Activated B cell treated with CpG ODN at 0.5 μM for 24 hours (primary cell): ENCODE results near the gene MALT1. TPM values are rescaled to one million over a fixed set of nuclear protein-coding genes. Genes with fewer than 3 reads are reported as not detected.
A peak's percentile ranks its signal among the peaks of the same experiment; 100 is the strongest.

Source experiments
- ATAC-seq: fragments of 200-7000 bp; cut with Tn5 transposase; one replicate; pipeline ENCODE4 v1.10.0; 2021; ENCODE audit warnings: low read depth, mild to moderate bottlenecking, moderate library complexity
- CTCF ChIA-PET: fragments of 350-600 bp; sonication (Branson Sonifier 250); formaldehyde crosslinking; loops from one replicate; lab custom pipeline; 2021; ENCODE audit warnings: antibody characterized with exemption; lab: Charles Lee
- POLR2A ChIA-PET: fragments of 350-600 bp; sonication (Branson Sonifier 250); formaldehyde crosslinking; loops from one replicate; lab custom pipeline; 2021; ENCODE audit warnings: antibody characterized with exemption; lab: Charles Lee
- DNase-seq: peaks from one replicate; pipeline ENCODE4 v3.0.0; 2022
- H3K27ac Mint-ChIP-seq: one replicate; pipeline ENCODE4 v1.8.0; 2020; ENCODE audit warnings: mixed read lengths
- H3K27me3 Mint-ChIP-seq: one replicate; pipeline ENCODE4 v1.8.0; 2021; ENCODE audit warnings: mixed read lengths
- H3K36me3 Mint-ChIP-seq: one replicate; pipeline ENCODE4 v1.8.0; 2021; ENCODE audit warnings: low read depth, mixed read lengths
- H3K4me1 Mint-ChIP-seq: one replicate; pipeline ENCODE4 v1.8.0; 2021; ENCODE audit warnings: mixed read lengths
- H3K4me3 Mint-ChIP-seq: one replicate; pipeline ENCODE4 v1.8.0; 2020; ENCODE audit warnings: mild to moderate bottlenecking, mixed read lengths
- H3K9me3 Mint-ChIP-seq: one replicate; pipeline ENCODE4 v1.8.0; 2020; ENCODE audit warnings: mixed read lengths
- intact Hi-C: fragments of 100-400 bp; cut with micrococcal nuclease; formaldehyde crosslinking; loops from one replicate; pipeline ENCODE4 v1.15.1; 2024
- total RNA-seq: library from RNA; stranded (reverse); gene quantifications from 2 replicates; pipeline ENCODE4 v1.2.3, GENCODE V29; 2022
- TF ChIP-seq, protein P1 (sequence below): fragments of 200-600 bp; IDR thresholded peaks from one replicate; pipeline ENCODE4 v1.8.0; 2022; ENCODE audit warnings: antibody characterized with exemption, mild to moderate bottlenecking

Gene MALT1
- total RNA-seq, 1 donor from 2014 or later, result 75.6 TPM

DNA sequence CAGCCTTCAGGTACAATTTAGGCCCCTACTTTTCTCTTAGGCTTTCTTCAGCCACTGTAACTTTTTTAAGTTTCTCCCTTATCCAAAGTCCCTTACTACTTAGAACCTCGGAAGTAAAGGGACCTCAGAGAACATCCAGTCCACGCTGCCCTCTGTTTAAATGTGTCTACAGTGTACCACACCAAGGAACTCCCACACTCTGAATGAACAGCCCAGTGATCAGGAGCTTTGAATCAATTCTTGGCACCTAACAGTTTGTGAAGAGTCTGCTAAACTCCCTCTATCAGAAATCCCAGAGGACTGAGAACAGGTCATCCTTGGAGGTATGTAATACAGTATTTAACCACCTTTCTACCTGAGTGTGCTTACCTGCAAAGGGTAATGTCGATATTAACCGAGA, 11.6 kb upstream of the MALT1 start:
- CTCF ChIA-PET, result interaction anchor here (0.6 to 3.0 kb wide), 7 partner anchors 12 to 130 kb away, joined by 3 to 19 read pairs (median 8); partner anchors contain the start of gene MALT1
- H3K27me3 Mint-ChIP-seq, result no peaks in the 10 kb centered on the region
- TF ChIP-seq, protein P1, sequence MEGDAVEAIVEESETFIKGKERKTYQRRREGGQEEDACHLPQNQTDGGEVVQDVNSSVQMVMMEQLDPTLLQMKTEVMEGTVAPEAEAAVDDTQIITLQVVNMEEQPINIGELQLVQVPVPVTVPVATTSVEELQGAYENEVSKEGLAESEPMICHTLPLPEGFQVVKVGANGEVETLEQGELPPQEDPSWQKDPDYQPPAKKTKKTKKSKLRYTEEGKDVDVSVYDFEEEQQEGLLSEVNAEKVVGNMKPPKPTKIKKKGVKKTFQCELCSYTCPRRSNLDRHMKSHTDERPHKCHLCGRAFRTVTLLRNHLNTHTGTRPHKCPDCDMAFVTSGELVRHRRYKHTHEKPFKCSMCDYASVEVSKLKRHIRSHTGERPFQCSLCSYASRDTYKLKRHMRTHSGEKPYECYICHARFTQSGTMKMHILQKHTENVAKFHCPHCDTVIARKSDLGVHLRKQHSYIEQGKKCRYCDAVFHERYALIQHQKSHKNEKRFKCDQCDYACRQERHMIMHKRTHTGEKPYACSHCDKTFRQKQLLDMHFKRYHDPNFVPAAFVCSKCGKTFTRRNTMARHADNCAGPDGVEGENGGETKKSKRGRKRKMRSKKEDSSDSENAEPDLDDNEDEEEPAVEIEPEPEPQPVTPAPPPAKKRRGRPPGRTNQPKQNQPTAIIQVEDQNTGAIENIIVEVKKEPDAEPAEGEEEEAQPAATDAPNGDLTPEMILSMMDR, result no peak
- peaks cover 9% of the 10 kb centered on the region for H3K9me3 Mint-ChIP-seq
- intact Hi-C loops, result loop anchor here (2.0 to 10.0 kb wide), 4 partner anchors 107 to 1029 kb away; no protein-coding TSS in a partner anchor
- peaks cover 88% of the 10 kb centered on the region for H3K4me1 Mint-ChIP-seq
- peak overlapping the region; percentile 89 for H3K27ac Mint-ChIP-seq
- H3K36me3 Mint-ChIP-seq, result peaks cover 23% of the 10 kb centered on the region
- DNase-seq (no peak), ATAC-seq (no peak)
- peak overlapping the region; percentile 76 for H3K4me3 Mint-ChIP-seq
- POLR2A ChIA-PET, result interaction anchor here (0.7 to 10.4 kb wide), 8 partner anchors 11 to 124 kb away, joined by 3 to 190 read pairs (median 12); partner anchors contain the start of gene MALT1

DNA sequence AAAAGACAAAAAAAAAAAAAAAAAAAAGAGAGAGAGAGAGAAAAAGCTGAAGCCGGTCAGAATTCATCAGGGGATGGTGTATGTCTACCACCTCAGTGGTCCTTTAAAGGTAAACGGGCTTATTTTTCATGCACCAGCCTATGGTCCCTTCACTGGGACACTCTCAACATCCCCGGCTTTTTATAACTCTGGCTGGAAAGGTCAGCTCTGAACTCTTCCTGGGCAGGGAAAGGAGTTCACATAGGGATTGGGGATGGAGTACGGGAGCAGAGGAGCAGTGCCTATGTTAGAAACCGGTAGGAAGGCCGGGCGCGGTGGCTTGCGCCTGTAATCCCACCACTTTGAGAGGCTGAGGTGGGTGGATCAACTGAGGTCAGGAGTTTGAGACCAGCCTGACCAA, 10.3 kb upstream of the MALT1 start:
- H3K36me3 Mint-ChIP-seq, result peaks cover 25% of the 10 kb centered on the region
- CTCF ChIA-PET, result interaction anchor here (0.6 to 1.2 kb wide), 2 partner anchors 10 to 103 kb away, joined by 3 to 4 read pairs; partner anchors contain the start of gene MALT1
- POLR2A ChIA-PET, result interaction anchor here (0.6 to 10.4 kb wide), 7 partner anchors 10 to 125 kb away, joined by 3 to 190 read pairs (median 7); partner anchors contain the start of gene MALT1
- H3K4me3 Mint-ChIP-seq, result peak overlapping the region; percentile 76
- peaks cover 90% of the 10 kb centered on the region for H3K4me1 Mint-ChIP-seq
- peaks cover 4% of the 10 kb centered on the region for H3K9me3 Mint-ChIP-seq
- ATAC-seq (no peak), DNase-seq (no peak)
- intact Hi-C loops, result no loop called here
- H3K27ac Mint-ChIP-seq, result peak overlapping the region; percentile 89
- TF ChIP-seq, protein P1, result no peak
- H3K27me3 Mint-ChIP-seq, result no peaks in the 10 kb centered on the region

DNA sequence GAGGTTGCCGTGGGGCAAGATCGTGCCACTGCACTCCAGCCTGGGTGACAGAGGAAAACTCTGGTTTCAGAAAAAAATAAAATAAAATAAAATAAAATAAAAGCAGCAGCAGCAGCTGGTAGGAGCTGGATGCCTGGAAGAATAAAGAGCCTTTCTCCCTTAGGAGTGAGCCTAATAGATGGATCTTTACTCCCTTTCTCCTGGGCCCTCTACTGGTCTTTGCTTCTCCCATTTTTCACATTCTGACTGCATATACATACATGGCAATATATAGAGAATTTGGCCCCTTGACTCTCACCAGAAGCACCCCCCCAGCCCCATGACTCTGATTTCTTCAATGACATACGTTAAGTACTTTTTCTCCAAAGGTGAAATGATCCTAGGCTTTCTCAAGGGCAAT, 9.8 kb upstream of the MALT1 start:
- CTCF ChIA-PET, result interaction anchor here (1.0 to 1.2 kb wide), 2 partner anchors 10 to 121 kb away, joined by 3 to 4 read pairs; partner anchors contain the start of gene MALT1
- intact Hi-C loops, result no loop called here
- H3K36me3 Mint-ChIP-seq, result peaks cover 24% of the 10 kb centered on the region
- DNase-seq (no peak), ATAC-seq (no peak)
- POLR2A ChIA-PET, result interaction anchor here (0.5 to 10.4 kb wide), 5 partner anchors 10 to 1039 kb away, joined by 3 to 190 read pairs (median 4); partner anchors contain the start of gene MALT1
- H3K9me3 Mint-ChIP-seq, result peaks cover 2% of the 10 kb centered on the region
- H3K27me3 Mint-ChIP-seq, result no peaks in the 10 kb centered on the region
- H3K4me3 Mint-ChIP-seq, result no peak overlapping the region
- TF ChIP-seq, protein P1, result no peak
- peaks cover 90% of the 10 kb centered on the region for H3K4me1 Mint-ChIP-seq
- H3K27ac Mint-ChIP-seq, result peak overlapping the region; percentile 69

DNA sequence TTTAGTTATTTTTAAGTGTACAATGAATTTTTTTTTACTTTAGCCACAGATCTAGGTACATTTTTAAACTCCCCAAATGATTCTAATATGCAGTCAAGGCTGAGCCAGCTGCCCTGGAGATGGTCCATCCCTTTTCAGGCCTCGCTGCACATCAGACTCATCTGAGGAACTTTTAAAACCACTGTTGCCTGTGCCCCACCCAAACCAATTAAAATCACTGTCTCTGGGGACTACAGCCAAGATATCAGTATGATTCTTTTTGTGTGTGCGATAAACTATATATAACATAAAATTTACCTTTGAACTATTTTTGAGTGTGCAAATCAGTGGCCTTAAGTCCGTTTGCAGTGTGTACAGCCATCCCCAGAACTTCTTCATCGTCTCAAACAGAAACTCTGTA, 9.1 kb upstream of the MALT1 start:
- Mint-ChIP-seq H3K4me1 (peaks cover 86% of the 10 kb centered on the region), H3K9me3 (no peaks in the 10 kb centered on the region), H3K27me3 (no peaks in the 10 kb centered on the region), H3K27ac (peak overlapping the region; percentile 69), H3K36me3 (peaks cover 21% of the 10 kb centered on the region), H3K4me3 (peak overlapping the region; percentile 32)
- TF ChIP-seq, protein P1, result no peak
- ATAC-seq (peak; percentile 37), DNase-seq (no peak)
- ChIA-PET POLR2A (interaction anchor here (1.2 to 10.4 kb wide), 2 partner anchors 9 to 12 kb away, joined by 4 to 190 read pairs; partner anchors contain the start of gene MALT1), CTCF (interaction anchor here (1.0 to 1.2 kb wide), 2 partner anchors 9 to 122 kb away, joined by 3 to 4 read pairs; partner anchors contain the start of gene MALT1)
- intact Hi-C loops, result loop anchor here (1.0 kb wide), 2 partner anchors 9 to 127 kb away; partner anchors contain the start of gene MALT1

DNA sequence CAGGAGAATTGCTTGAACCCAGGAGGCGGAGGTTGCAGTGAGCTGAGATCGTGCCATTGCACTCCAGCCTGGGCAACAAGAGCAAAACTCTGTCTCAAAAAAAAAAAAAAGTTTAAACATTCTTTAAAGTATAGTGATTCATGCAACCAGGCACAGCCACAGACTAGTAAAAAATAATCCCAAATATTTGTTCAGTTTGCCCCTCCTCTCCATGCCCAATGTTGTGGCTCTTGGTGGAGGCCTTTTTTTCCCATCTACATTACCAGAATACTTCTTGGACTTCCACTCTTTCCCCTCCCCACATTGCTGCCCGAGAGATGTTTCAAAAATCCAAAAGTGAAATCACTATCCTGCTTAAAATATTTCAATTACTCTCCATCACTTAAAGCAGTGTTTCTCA, 5.1 kb upstream of the MALT1 start:
- Mint-ChIP-seq H3K27me3 (no peaks in the 10 kb centered on the region), H3K27ac (peak overlapping the region; percentile 61), H3K4me1 (peaks cover 80% of the 10 kb centered on the region), H3K36me3 (peaks cover 16% of the 10 kb centered on the region), H3K9me3 (no peaks in the 10 kb centered on the region), H3K4me3 (no peak overlapping the region)
- ChIA-PET CTCF (no interaction called here), POLR2A (interaction anchor here (1.3 kb wide), 1 partner anchor 8 kb away, joined by 3 read pairs; no protein-coding TSS in a partner anchor)
- intact Hi-C loops, result no loop called here
- DNase-seq (no peak), ATAC-seq (no peak)
- TF ChIP-seq, protein P1, result no peak
